IMR-90 (cell line): Measurements from ENCODE around the gene WIPF2. TPM values are rescaled to one million over a fixed set of nuclear protein-coding genes. Genes with fewer than 3 reads are reported as not detected.

Experiments used
- ATAC-seq: fragments of 200-7000 bp; cut with Tn5 transposase; 2 replicates; pipeline ENCODE4 v1.9.1; 2020; ENCODE audit warnings: low read depth, mild to moderate bottlenecking, moderate library complexity
- BruUV-seq: library from RNA; stranded (reverse); fragments of 400-500 nt; replicated peaks from 2 replicates; lab custom pipeline; 2021; lab: Mats Ljungman, UMichigan
- CTCF ChIA-PET: fragments of 300-600 bp; formaldehyde crosslinking; extraction: SDS; loops from one replicate; lab custom pipeline; 2021; ENCODE audit warnings: antibody characterized with exemption; lab: Yijun Ruan, JAX
- POLR2A ChIA-PET: fragments of 300-600 bp; sonication (Branson Sonifier 250); formaldehyde crosslinking; loops from one replicate; lab custom pipeline; 2022; ENCODE audit warnings: antibody characterized with exemption; ENCODE audit not compliant: unreplicated experiment; lab: Charles Lee
- DNase-seq: peaks from one replicate; pipeline ENCODE4 v3.0.0; 2013
- H2AFZ ChIP-seq: replicated peaks from 2 replicates; pipeline ENCODE3; 2013; ENCODE audit warnings: low read length, mild to moderate bottlenecking; ENCODE audit not compliant: poor library complexity
- H2AK5ac ChIP-seq: 2 replicates; pipeline ENCODE4 v1.6.1; 2013; ENCODE audit warnings: low read depth, low read length, inconsistent platforms
- H2AK9ac ChIP-seq: replicated peaks from 2 replicates; pipeline ENCODE3; 2013; ENCODE audit warnings: mild to moderate bottlenecking, low read depth, low read length, moderate library complexity; ENCODE audit not compliant: poor library complexity
- H2BK120ac ChIP-seq: 2 replicates; pipeline ENCODE4 v1.6.1; 2013; ENCODE audit warnings: low read depth, low read length, inconsistent platforms
- H2BK15ac ChIP-seq: 3 replicates; pipeline ENCODE4 v1.6.1; 2013; ENCODE audit warnings: low read depth, low read length, inconsistent platforms
- H2BK20ac ChIP-seq: 2 replicates; pipeline ENCODE4 v1.6.1; 2013; ENCODE audit warnings: low read depth, mild to moderate bottlenecking, inconsistent platforms, low read length, moderate library complexity
- H2BK5ac ChIP-seq: 2 replicates; pipeline ENCODE4 v1.6.1; 2013; ENCODE audit warnings: mild to moderate bottlenecking, low read depth, low read length, inconsistent platforms; ENCODE audit not compliant: poor library complexity, severe bottlenecking
- H3K14ac ChIP-seq: replicated peaks from 2 replicates; pipeline ENCODE4 v1.6.1; 2013; ENCODE audit warnings: low read depth, low read length, inconsistent platforms
- H3K18ac ChIP-seq: 2 replicates; pipeline ENCODE4 v1.6.1; 2013; ENCODE audit warnings: low read depth, low read length, control low read depth
- H3K23ac ChIP-seq: 2 replicates; pipeline ENCODE4 v1.6.1; 2013; ENCODE audit warnings: low read depth, low read length, inconsistent platforms
- H3K27ac ChIP-seq: 2 replicates; pipeline ENCODE4 v1.5.1; 2013; ENCODE audit warnings: mild to moderate bottlenecking, control low read depth, low read length; ENCODE audit not compliant: insufficient read depth
- H3K27me3 ChIP-seq: 2 replicates; pipeline ENCODE4 v1.6.1; 2013; ENCODE audit warnings: low read length; ENCODE audit not compliant: control insufficient read depth, insufficient read depth
- H3K36me3 ChIP-seq: 2 replicates; pipeline ENCODE4 v1.6.1; 2013; ENCODE audit warnings: low read length, mixed read lengths; ENCODE audit not compliant: control insufficient read depth, insufficient read depth
- H3K4ac ChIP-seq: 2 replicates; pipeline ENCODE4 v1.6.1; 2013; ENCODE audit warnings: low read depth, low read length, inconsistent platforms
- H3K4me1 ChIP-seq: 2 replicates; pipeline ENCODE4 v1.6.1; 2013; ENCODE audit warnings: low read length, mixed read lengths; ENCODE audit not compliant: control insufficient read depth, insufficient read depth
- H3K4me2 ChIP-seq: 2 replicates; pipeline ENCODE4 v1.6.1; 2013; ENCODE audit warnings: low read depth, mild to moderate bottlenecking, control low read depth, low read length, moderate library complexity
- H3K4me3 ChIP-seq: 2 replicates; pipeline ENCODE4 v1.5.1; 2013; ENCODE audit warnings: low read depth, mild to moderate bottlenecking, control low read depth, low read length, moderate library complexity; ENCODE audit not compliant: insufficient read depth
- H3K56ac ChIP-seq: 2 replicates; pipeline ENCODE4 v1.6.1; 2013; ENCODE audit warnings: low read length, inconsistent platforms; ENCODE audit not compliant: insufficient read depth; ENCODE audit errors: extremely low read depth
- H3K79me1 ChIP-seq, 2 experiments: 2 replicates each; pipeline ENCODE4 v1.6.1; 2013; ENCODE audit warnings: low read length in 2 of 2, inconsistent platforms in 1 of 2, low read depth in 1 of 2
- H3K9ac ChIP-seq: 2 replicates; pipeline ENCODE4 v1.6.1; 2013; ENCODE audit warnings: low read depth, low read length, control low read depth
- H3K9me1 ChIP-seq: 2 replicates; pipeline ENCODE4 v1.6.1; 2013; ENCODE audit warnings: low read length, inconsistent platforms; ENCODE audit not compliant: insufficient read depth
- H3K9me3 ChIP-seq: 2 replicates; pipeline ENCODE4 v1.6.1; 2013; ENCODE audit warnings: low read length; ENCODE audit not compliant: control insufficient read depth, insufficient read depth
- H4K20me1 ChIP-seq: 2 replicates; pipeline ENCODE4 v1.6.1; 2013; ENCODE audit warnings: low read length, inconsistent platforms; ENCODE audit not compliant: insufficient read depth
- H4K5ac ChIP-seq: 2 replicates; pipeline ENCODE4 v1.6.1; 2013; ENCODE audit warnings: mild to moderate bottlenecking, low read depth, low read length, control low read depth
- H4K8ac ChIP-seq, 2 experiments: 2 replicates each; pipeline ENCODE4 v1.6.1; 2013; ENCODE audit warnings: low read depth in 2 of 2, low read length in 2 of 2, control low read depth in 1 of 2, inconsistent platforms in 1 of 2
- H4K91ac ChIP-seq: 2 replicates; pipeline ENCODE4 v1.6.1; 2013; ENCODE audit warnings: low read depth, low read length, inconsistent platforms; ENCODE audit not compliant: insufficient read depth
- BHLHE40 ChIP-seq: fragments of 150-350 bp; IDR thresholded peaks from 2 replicates; pipeline ENCODE4 v1.6.1; 2016; ENCODE audit warnings: mild to moderate bottlenecking, low read depth, low read length
- CEBPB ChIP-seq: IDR thresholded peaks from 2 replicates; pipeline ENCODE4 v1.6.1; 2012; ENCODE audit warnings: low read depth, low read length, improper control_type of control experiment
- CHD1 ChIP-seq: IDR thresholded peaks from 2 replicates; pipeline ENCODE4 v1.6.1; 2012; ENCODE audit warnings: low read depth, low read length, improper control_type of control experiment
- CTCF ChIP-seq: conservative IDR thresholded peaks from 2 replicates; pipeline ENCODE4 v1.5.1; 2012; ENCODE audit warnings: mild to moderate bottlenecking, low read depth, low read length, improper control_type of control experiment
- FOS ChIP-seq: fragments of 150-350 bp; IDR thresholded peaks from 2 replicates; pipeline ENCODE4 v1.6.1; 2016; ENCODE audit warnings: low read depth, low read length
- MAZ ChIP-seq: IDR thresholded peaks from 2 replicates; pipeline ENCODE4 v1.6.1; 2012; ENCODE audit warnings: low read depth, mild to moderate bottlenecking, low read length, improper control_type of control experiment, moderate library complexity, borderline replicate concordance
- NFE2L2 ChIP-seq: fragments of 150-350 bp; IDR thresholded peaks from 2 replicates; pipeline ENCODE4 v1.6.1; 2016; ENCODE audit warnings: low read depth, mild to moderate bottlenecking, low read length
- POLR2A ChIP-seq: IDR thresholded peaks from 2 replicates; pipeline ENCODE4 v1.6.1; 2012; ENCODE audit warnings: mild to moderate bottlenecking, low read depth, low read length
- RAD21 ChIP-seq: IDR thresholded peaks from 2 replicates; pipeline ENCODE4 v1.6.1; 2012; ENCODE audit warnings: low read length, improper control_type of control experiment
- RCOR1 ChIP-seq: IDR thresholded peaks from 2 replicates; pipeline ENCODE4 v1.6.1; 2012; ENCODE audit warnings: mild to moderate bottlenecking, low read length, improper control_type of control experiment; ENCODE audit not compliant: insufficient replicate concordance
- SMC3 ChIP-seq: fragments of 150-350 bp; IDR thresholded peaks from 2 replicates; pipeline ENCODE4 v1.6.1; 2016; ENCODE audit warnings: low read depth, mild to moderate bottlenecking, antibody characterized with exemption, low read length, moderate library complexity
- WGBS, 2 experiments: methylation state at CpG; one replicate each; pipeline versions ENCODE4 v1.1.5 to v1.1.7; 2013; ENCODE audit warnings: missing lambda C conversion rate in 2 of 2; ENCODE audit not compliant: insufficient read length in 1 of 2; ENCODE audit errors: extremely low coverage in 2 of 2; 5-methylcytosine and 5-hydroxymethylcytosine counted together
- dilution Hi-C: fragments of 300-500 bp; cut with HindIII; formaldehyde crosslinking; loops from one replicate; pipeline ENCODE4 v1.14.3; 2018; ENCODE audit warnings: low sequenced_read_pairs; ENCODE audit not compliant: unreplicated experiment
- in situ Hi-C: fragments of 300-500 bp; cut with MboI; formaldehyde crosslinking; loops from 3 replicates; pipeline ENCODE4 v1.14.3; 2019; ENCODE audit warnings: low sequenced_read_pairs, inconsistent platforms, mixed read lengths
- intact Hi-C: fragments of 100-400 bp; cut with micrococcal nuclease; formaldehyde crosslinking; loops from 2 replicates; pipeline ENCODE4 v1.10.0; 2022
- polyA plus RNA-seq, 3 experiments: library from polyadenylated mRNA; depleted of rRNA; stranded (reverse); fragments of >200 nt; gene quantifications; 2 replicates each; pipeline ENCODE4 v1.2.3, GENCODE V29; 2012; ENCODE audit warnings: low replicate concordance in 1 of 3
- total RNA-seq: library from RNA; depleted of rRNA; stranded (reverse); fragments of >200 nt; gene quantifications from 2 replicates; pipeline ENCODE4 v1.2.3, GENCODE V29; 2012

WIPF2 gene
- total and polyA plus RNA-seq, 2 of the 4 experiments (the other 2 are of a cell fraction), result 2.0 to 8.9 TPM

- Histone ChIP-seq H3K79me1 (peaks cover 11 to 38% of the 10 kb centered on the region in 2 experiments; a peak in 3 of 4 replicates), H3K9me1 (peaks cover 8% of the 10 kb centered on the region; the same call in 1 of the 2 replicates), H3K18ac (no peak overlapping the region), H3K23ac (no peak overlapping the region), H3K14ac (no peak overlapping the region), H4K91ac (no peak overlapping the region), H2BK5ac (no peak overlapping the region), H3K56ac (no peak overlapping the region), H2BK20ac (no peak overlapping the region), H3K9me3 (no peaks in the 10 kb centered on the region), H2BK120ac (no peak overlapping the region), H3K4me3 (no peak overlapping the region), H3K4me1 (no peaks in the 10 kb centered on the region), H4K8ac (no peak overlapping the region), H2BK15ac (no peak overlapping the region), H2AK5ac (no peak overlapping the region), H3K27ac (no peak overlapping the region), H4K5ac (no peak overlapping the region), H3K4me2 (no peak overlapping the region), H3K4ac (no peak overlapping the region), H4K20me1 (no peaks in the 10 kb centered on the region), H2AK9ac (no peak overlapping the region), H3K9ac (no peak overlapping the region), H3K27me3 (no peaks in the 10 kb centered on the region), H2AFZ (no peak overlapping the region), H3K36me3 (peaks cover 50% of the 10 kb centered on the region)
- no peak for ATAC-seq
- dilution Hi-C loops (no loop called here), intact Hi-C loops (no loop called here), in situ Hi-C loops (no loop called here)
- ChIA-PET CTCF (interaction anchor here (0.6 kb wide), 1 partner anchor 20 kb away, joined by 3 read pairs; no protein-coding TSS in a partner anchor), POLR2A (no interaction called here)
- TF ChIP-seq CTCF, result no peak
- TF ChIP-seq FOS, result no peak
- no peak for TF ChIP-seq NFE2L2
- TF ChIP-seq RAD21, result no peak
- no peak for TF ChIP-seq BHLHE40
- no peak for TF ChIP-seq CHD1
- no peak for TF ChIP-seq SMC3
- TF ChIP-seq CEBPB, result no peak
- TF ChIP-seq MAZ, result no peak
- no peak for TF ChIP-seq RCOR1
- TF ChIP-seq POLR2A, result no peak
- WGBS, 2 experiments, result 93% methylated on average over 9 of the region's 21 CpGs; no CpG with 5 or more reads in 1 of the 2 experiments
- no peak for DNase-seq
- BruUV-seq, result no TSS peak
Observed at GRCh38 chr17:40264458-40265185, 45.5 kb downstream of the WIPF2 start.
